C4-2B (cell line): ENCODE measurements around the gene CHPF2.
A peak's percentile ranks its signal among the peaks of the same experiment; 100 is the strongest.

Experiments used
- H3K27ac ChIP-seq: fragments of 450-650 bp; 2 replicates; pipeline ENCODE4 v1.5.1; 2017
- ZFX ChIP-seq: fragments of 450-650 bp; IDR thresholded peaks from 2 replicates; pipeline ENCODE4 v1.6.1; 2017
- TF ChIP-seq, protein P1 (sequence below): fragments of 450-650 bp; conservative IDR thresholded peaks from 2 replicates; pipeline ENCODE4 v1.5.1; 2017; ENCODE audit warnings: mild to moderate bottlenecking

The CHPF2 gene

DNA sequence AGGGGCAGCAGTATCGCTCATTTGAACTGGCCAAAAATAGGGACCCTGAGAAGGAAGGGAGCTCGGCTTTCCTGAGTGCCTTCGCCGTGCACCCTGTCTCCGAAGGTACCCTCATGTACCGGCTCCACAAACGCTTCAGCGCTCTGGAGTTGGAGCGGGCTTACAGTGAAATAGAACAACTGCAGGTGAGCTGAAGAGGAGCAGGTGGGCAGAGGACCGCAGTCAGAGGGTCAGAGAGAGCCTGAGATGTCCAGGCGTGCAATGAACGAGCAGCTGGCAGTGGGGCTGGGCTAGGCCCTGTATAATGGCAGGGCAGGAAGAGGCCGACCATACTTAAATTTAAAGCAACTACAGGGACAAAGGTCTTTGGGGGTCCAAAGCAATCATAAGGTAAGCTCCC is 4.1 kb downstream of the CHPF2 start:
- H3K27ac ChIP-seq = no peak overlapping the region
- no peak for TF ChIP-seq ZFX
- TF ChIP-seq, protein P1, sequence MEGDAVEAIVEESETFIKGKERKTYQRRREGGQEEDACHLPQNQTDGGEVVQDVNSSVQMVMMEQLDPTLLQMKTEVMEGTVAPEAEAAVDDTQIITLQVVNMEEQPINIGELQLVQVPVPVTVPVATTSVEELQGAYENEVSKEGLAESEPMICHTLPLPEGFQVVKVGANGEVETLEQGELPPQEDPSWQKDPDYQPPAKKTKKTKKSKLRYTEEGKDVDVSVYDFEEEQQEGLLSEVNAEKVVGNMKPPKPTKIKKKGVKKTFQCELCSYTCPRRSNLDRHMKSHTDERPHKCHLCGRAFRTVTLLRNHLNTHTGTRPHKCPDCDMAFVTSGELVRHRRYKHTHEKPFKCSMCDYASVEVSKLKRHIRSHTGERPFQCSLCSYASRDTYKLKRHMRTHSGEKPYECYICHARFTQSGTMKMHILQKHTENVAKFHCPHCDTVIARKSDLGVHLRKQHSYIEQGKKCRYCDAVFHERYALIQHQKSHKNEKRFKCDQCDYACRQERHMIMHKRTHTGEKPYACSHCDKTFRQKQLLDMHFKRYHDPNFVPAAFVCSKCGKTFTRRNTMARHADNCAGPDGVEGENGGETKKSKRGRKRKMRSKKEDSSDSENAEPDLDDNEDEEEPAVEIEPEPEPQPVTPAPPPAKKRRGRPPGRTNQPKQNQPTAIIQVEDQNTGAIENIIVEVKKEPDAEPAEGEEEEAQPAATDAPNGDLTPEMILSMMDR = no peak

DNA sequence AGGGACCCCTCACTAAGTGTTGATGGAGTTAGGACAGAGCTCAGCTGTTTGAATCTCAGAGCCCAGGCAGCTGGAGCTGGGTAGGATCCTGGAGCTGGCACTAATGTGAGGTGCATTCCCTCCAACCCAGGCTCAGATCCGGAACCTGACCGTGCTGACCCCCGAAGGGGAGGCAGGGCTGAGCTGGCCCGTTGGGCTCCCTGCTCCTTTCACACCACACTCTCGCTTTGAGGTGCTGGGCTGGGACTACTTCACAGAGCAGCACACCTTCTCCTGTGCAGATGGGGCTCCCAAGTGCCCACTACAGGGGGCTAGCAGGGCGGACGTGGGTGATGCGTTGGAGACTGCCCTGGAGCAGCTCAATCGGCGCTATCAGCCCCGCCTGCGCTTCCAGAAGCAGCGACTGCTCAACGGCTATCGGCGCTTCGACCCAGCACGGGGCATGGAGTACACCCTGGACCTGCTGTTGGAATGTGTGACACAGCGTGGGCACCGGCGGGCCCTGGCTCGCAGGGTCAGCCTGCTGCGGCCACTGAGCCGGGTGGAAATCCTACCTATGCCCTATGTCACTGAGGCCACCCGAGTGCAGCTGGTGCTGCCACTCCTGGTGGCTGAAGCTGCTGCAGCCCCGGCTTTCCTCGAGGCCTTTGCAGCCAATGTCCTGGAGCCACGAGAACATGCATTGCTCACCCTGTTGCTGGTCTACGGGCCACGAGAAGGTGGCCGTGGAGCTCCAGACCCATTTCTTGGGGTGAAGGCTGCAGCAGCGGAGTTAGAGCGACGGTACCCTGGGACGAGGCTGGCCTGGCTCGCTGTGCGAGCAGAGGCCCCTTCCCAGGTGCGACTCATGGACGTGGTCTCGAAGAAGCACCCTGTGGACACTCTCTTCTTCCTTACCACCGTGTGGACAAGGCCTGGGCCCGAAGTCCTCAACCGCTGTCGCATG is 5.2 kb downstream of the CHPF2 start:
- TF ChIP-seq, protein P1 = no peak
- TF ChIP-seq ZFX = no peak
- no peak overlapping the region for H3K27ac ChIP-seq

DNA sequence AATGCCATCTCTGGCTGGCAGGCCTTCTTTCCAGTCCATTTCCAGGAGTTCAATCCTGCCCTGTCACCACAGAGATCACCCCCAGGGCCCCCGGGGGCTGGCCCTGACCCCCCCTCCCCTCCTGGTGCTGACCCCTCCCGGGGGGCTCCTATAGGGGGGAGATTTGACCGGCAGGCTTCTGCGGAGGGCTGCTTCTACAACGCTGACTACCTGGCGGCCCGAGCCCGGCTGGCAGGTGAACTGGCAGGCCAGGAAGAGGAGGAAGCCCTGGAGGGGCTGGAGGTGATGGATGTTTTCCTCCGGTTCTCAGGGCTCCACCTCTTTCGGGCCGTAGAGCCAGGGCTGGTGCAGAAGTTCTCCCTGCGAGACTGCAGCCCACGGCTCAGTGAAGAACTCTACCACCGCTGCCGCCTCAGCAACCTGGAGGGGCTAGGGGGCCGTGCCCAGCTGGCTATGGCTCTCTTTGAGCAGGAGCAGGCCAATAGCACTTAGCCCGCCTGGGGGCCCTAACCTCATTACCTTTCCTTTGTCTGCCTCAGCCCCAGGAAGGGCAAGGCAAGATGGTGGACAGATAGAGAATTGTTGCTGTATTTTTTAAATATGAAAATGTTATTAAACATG is 6.0 kb downstream of the CHPF2 start:
- no peak for TF ChIP-seq ZFX
- TF ChIP-seq, protein P1 = no peak
- H3K27ac ChIP-seq = no peak overlapping the region

DNA sequence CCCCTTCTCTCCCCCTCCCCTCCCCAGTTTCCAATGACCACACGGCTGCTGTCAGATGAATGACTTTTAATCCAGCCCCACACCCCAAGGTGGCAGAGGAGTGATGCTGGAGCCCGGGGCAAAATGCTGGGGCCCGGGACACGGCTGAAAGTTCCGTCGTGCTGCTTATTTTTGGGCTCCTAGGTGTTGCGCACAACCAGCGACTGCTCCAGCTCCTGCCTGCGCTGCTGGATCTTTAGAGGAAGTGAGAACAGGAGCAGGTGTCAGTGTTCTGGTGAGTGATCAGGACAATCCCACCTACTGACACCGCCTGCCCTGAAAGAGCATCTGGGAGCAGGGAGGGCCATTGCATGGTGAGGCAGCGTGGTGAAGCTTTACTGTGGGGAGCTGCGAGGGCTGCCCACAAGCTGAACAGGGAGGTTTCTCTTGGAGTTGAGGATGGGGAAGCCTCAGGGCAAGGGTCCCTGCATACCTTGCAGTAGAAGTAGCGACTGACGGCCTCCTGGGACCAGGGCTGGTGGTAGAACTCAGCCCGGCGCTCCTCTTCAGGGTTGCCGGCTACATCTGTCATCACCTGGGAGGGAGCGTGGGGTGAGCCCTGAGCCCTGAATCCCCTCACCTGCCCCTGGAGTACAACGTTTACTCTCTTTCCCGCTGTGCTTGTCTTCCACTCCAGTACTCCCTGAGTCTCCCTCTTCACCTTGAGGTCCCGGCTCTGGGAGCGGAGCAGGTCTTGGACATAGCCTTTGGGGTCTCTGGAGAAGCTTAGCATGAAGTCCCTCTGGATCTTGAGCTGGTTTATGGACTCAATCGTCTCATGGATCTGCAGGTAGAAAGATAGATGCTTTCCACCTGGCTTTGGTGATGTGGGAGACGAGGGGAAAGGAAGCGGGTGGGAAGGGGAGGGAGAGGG is 6.9 kb downstream of the CHPF2 start:
- TF ChIP-seq ZFX = no peak
- TF ChIP-seq, protein P1 = no peak
- H3K27ac ChIP-seq = no peak overlapping the region

DNA sequence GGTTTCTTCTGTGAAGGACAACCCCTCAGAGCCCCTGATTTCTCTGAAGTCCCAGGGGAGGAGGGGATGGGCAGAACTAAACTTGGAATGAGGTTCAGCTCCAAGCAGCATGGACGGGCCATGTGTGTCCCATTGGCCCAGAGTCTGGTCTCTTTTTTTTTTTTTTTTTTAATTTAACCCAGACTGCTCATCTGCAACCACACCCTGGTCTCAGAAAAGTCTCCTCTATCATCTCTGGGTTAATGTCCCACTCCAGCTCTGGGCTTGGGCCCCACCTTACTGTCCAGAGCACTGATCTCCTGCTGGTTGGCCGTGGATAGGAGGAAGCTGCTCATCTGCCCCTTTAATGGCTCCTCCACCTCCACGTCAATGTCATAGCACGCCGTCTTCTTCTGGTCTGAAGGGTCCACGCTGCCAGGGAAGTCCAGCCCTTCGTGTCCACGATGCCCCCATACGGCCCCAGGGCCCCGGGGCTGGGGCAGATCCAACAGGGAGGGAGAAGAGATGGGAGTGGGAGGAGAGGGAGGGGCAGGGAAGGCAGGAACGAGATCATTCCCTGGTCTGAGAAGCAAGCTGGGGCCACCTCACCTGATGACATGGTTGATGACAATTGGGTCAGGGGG is 7.7 kb downstream of the CHPF2 start:
- H3K27ac ChIP-seq = peak overlapping the region; percentile 29; the same call in 1 of the 2 replicates
- TF ChIP-seq, protein P1 = no peak
- no peak for TF ChIP-seq ZFX

DNA sequence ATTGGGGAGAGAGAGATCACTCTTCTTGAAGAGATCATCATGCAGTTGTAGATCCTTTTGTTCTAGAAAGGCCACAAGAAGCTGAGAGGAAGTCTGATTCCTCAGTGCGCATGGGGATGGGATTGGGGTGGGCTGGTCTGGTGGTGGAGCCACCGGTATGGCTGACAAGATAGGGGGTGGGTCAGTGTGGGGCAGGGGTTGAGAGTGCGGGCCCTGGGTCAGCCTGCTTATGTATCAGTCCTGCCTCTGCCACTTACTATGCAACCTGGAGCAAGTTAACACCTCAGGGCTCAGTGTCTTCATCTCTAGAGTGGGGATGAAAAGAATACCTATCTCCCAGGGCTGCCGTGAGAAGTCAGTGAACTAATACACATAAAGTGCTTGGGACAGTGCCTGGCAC is 8.3 kb downstream of the CHPF2 start:
- no peak for TF ChIP-seq ZFX
- TF ChIP-seq, protein P1 = no peak
- peak overlapping the region; percentile 29; the same call in 1 of the 2 replicates for H3K27ac ChIP-seq
